WTC11 (cell line): ENCODE results near the gene MAST4.

Experiments
- CREM ChIP-seq: sonication (generic); formaldehyde crosslinking; IDR thresholded peaks from 2 replicates; pipeline ENCODE4 v1.8.1; 2022; ENCODE audit warnings: mild to moderate bottlenecking, missing genetic modification reagents, moderate library complexity
- CTCF ChIP-seq: fragments of 200-600 bp; IDR thresholded peaks from 2 replicates; pipeline ENCODE4 v1.8.0; 2022; ENCODE audit warnings: antibody characterized with exemption
- E2F1 ChIP-seq: sonication (generic); formaldehyde crosslinking; IDR thresholded peaks from 2 replicates; pipeline ENCODE4 v1.8.0; 2022; ENCODE audit warnings: mild to moderate bottlenecking, missing genetic modification reagents
- E2F5 ChIP-seq: sonication (generic); formaldehyde crosslinking; IDR thresholded peaks from 2 replicates; pipeline ENCODE4 v1.8.1; 2022; ENCODE audit warnings: mild to moderate bottlenecking, moderate library complexity, missing genetic modification reagents
- ESRRA ChIP-seq: sonication (generic); formaldehyde crosslinking; IDR thresholded peaks from 2 replicates; pipeline ENCODE4 v1.8.1; 2022; ENCODE audit warnings: mild to moderate bottlenecking, missing genetic modification reagents, borderline replicate concordance
- FOXP1 ChIP-seq: sonication (generic); formaldehyde crosslinking; IDR thresholded peaks from 2 replicates; pipeline ENCODE4 v1.8.0; 2022; ENCODE audit warnings: missing genetic modification reagents, mild to moderate bottlenecking, moderate library complexity, borderline replicate concordance
- MYBL2 ChIP-seq: sonication (generic); formaldehyde crosslinking; IDR thresholded peaks from 2 replicates; pipeline ENCODE4 v1.8.1; 2023; ENCODE audit warnings: mild to moderate bottlenecking, moderate library complexity, missing genetic modification reagents
- NR1H2 ChIP-seq: sonication (generic); formaldehyde crosslinking; IDR thresholded peaks from 2 replicates; pipeline ENCODE4 v1.9.0; 2021; ENCODE audit warnings: mild to moderate bottlenecking, moderate library complexity, missing genetic modification reagents
- STAT6 ChIP-seq: sonication (generic); formaldehyde crosslinking; conservative IDR thresholded peaks from 2 replicates; pipeline ENCODE4 v1.8.1; 2023; ENCODE audit warnings: mild to moderate bottlenecking, low read depth, missing genetic modification reagents, moderate library complexity
- ZBTB21 ChIP-seq: sonication (generic); formaldehyde crosslinking; IDR thresholded peaks from 2 replicates; pipeline ENCODE4 v1.8.1; 2023; ENCODE audit warnings: mild to moderate bottlenecking, missing genetic modification reagents, borderline replicate concordance
- TF ChIP-seq, protein P1 (sequence below): sonication (generic); formaldehyde crosslinking; IDR thresholded peaks from 2 replicates; pipeline ENCODE4 v1.8.0; 2022; ENCODE audit warnings: mild to moderate bottlenecking, missing genetic modification reagents
- TF ChIP-seq, protein P2 (sequence below): fragments of 250-450 bp; sonication (Bioruptor Pico); IDR thresholded peaks from 2 replicates; pipeline ENCODE4 v1.8.0; 2021; ENCODE audit warnings: mild to moderate bottlenecking

DNA sequence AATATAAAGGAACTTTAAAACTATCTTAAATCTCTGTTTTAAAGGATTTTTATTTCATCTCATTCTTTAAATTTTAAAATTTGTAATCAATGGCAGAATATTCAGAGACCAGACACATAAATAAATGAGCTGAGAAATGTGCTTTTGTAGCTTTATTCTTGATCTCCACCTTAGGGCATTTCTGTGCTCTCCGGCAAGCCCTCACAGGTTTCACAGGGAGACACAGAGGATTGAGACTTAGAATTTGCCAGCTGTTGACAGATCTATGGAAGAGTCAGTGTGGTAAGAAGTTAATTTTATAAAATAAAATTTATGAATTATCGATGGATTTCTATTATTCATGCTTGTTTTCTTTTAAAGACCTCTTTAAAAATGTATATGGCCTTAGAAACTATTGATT, 393.6 kb downstream of the MAST4 start:
- TF ChIP-seq CTCF (no peak), MYBL2 (CRISPR knock-in tag) (no peak), E2F1 (CRISPR knock-in tag) (no peak), ESRRA (CRISPR knock-in tag) (no peak), ZBTB21 (CRISPR knock-in tag) (no peak), STAT6 (CRISPR knock-in tag) (no peak), NR1H2 (no peak), CREM (CRISPR knock-in tag) (no peak), FOXP1 (no peak), E2F5 (CRISPR knock-in tag) (no peak)
- TF ChIP-seq, protein P1, sequence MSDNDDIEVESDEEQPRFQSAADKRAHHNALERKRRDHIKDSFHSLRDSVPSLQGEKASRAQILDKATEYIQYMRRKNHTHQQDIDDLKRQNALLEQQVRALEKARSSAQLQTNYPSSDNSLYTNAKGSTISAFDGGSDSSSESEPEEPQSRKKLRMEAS (CRISPR knock-in tag): no peak
- TF ChIP-seq, protein P2, sequence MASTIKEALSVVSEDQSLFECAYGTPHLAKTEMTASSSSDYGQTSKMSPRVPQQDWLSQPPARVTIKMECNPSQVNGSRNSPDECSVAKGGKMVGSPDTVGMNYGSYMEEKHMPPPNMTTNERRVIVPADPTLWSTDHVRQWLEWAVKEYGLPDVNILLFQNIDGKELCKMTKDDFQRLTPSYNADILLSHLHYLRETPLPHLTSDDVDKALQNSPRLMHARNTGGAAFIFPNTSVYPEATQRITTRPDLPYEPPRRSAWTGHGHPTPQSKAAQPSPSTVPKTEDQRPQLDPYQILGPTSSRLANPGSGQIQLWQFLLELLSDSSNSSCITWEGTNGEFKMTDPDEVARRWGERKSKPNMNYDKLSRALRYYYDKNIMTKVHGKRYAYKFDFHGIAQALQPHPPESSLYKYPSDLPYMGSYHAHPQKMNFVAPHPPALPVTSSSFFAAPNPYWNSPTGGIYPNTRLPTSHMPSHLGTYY: no peak
